A673 (cell line): Measurements from ENCODE around the gene SEMA6B.

ENCODE experiments used
- CTCF ChIP-seq: fragments of 300-800, 200-600 bp; sonication (generic); conservative IDR thresholded peaks from 2 replicates; pipeline ENCODE4 v1.5.1; 2017; ENCODE audit warnings: low read depth, mild to moderate bottlenecking, antibody characterized with exemption, low read length, moderate library complexity, mixed read lengths
- EZH2 ChIP-seq: fragments of 200-600 bp; sonication (generic); IDR thresholded peaks from 2 replicates; pipeline ENCODE4 v1.6.1; 2017; ENCODE audit warnings: borderline replicate concordance, low read depth, mild to moderate bottlenecking, mixed read lengths, antibody characterized with exemption, low read length; ENCODE audit not compliant: poor library complexity, severe bottlenecking

DNA sequence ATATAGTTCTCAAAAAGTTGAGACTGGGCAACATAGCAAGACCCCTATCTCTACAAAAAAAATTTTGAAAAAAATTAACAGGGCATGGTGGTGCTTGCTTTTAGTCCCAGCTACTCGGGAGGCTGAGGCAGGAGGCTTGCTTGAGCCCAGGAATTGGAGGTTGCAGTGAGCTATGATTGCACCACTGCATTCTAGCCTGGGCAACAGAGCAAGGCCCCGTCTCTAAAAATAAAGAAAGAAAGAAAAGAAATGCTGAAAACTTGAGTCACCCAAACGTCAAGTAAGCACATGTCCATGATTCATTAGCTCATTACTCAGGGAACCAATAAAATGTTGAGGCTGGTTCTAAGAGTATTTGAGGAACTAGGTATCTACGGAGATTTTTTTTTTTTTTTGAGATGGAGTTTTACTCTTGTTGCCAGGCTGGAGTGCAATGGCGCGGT, 33.9 kb upstream of the SEMA6B start:
- no peak for TF ChIP-seq CTCF
- no peak for TF ChIP-seq EZH2
